WI38 (cell line): ENCODE results near the gene RGCC.
"Not testable (repeated sequence)": the region's sequence is repeated elsewhere in the genome, so short reads cannot be mapped to it uniquely, and the experiment has no call there.

Experiments
- H3K4me3 ChIP-seq: 2 replicates; pipeline ENCODE4 v1.5.1; 2011; ENCODE audit warnings: low read depth, mild to moderate bottlenecking, control low read depth, low read length
- CTCF ChIP-seq: IDR thresholded peaks from 2 replicates; pipeline ENCODE4 v1.5.1; 2012; ENCODE audit warnings: low read depth, mild to moderate bottlenecking, control low read depth, low read length

RGCC gene

GRCh38 chr13:41416276-41416675 is 41.1 kb upstream of the RGCC start:
- H3K4me3 ChIP-seq: no peak overlapping the region
- no peak for TF ChIP-seq CTCF

GRCh38 chr13:41418027-41418426 is 39.3 kb upstream of the RGCC start:
- TF ChIP-seq CTCF: no peak
- no peak overlapping the region for H3K4me3 ChIP-seq

GRCh38 chr13:41418731-41419130 is 38.6 kb upstream of the RGCC start:
- H3K4me3 ChIP-seq: no peak overlapping the region
- TF ChIP-seq CTCF: no peak

GRCh38 chr13:41419206-41419605 is 38.1 kb upstream of the RGCC start:
- TF ChIP-seq CTCF: no peak
- H3K4me3 ChIP-seq: no peak overlapping the region

- H3K4me3 ChIP-seq: no peak overlapping the region
- no peak for TF ChIP-seq CTCF
Observed at GRCh38 chr13:41420146-41420545, 37.2 kb upstream of the RGCC start.

- H3K4me3 ChIP-seq: not testable (repeated sequence)
Observed at GRCh38 chr13:41421330-41421729, 36.0 kb upstream of the RGCC start.

- H3K4me3 ChIP-seq: not testable (repeated sequence)
Observed at GRCh38 chr13:41421983-41422382, 35.4 kb upstream of the RGCC start.

- H3K4me3 ChIP-seq: not testable (repeated sequence)
Observed at GRCh38 chr13:41423259-41423658, 34.1 kb upstream of the RGCC start.

GRCh38 chr13:41424675-41425074 is 32.7 kb upstream of the RGCC start:
- H3K4me3 ChIP-seq: not testable (repeated sequence)

- no peak overlapping the region for H3K4me3 ChIP-seq
- no peak for TF ChIP-seq CTCF
Observed at GRCh38 chr13:41426047-41426446, 31.3 kb upstream of the RGCC start.
